Heart left ventricle (tissue), 16 donors: ENCODE results near the gene EGFL8. TPM values are rescaled to one million over a fixed set of nuclear protein-coding genes. Genes with fewer than 3 reads are reported as not detected.

Experiments
- ATAC-seq, 4 donors: fragments of 200-7000 bp; cut with Tn5 transposase; one replicate each; pipeline ENCODE4 v1.9.1; 2020 to 2022; ENCODE audit warnings: moderate library complexity in 4 of 4, mild to moderate bottlenecking in 3 of 4, moderate number of reproducible peaks in 1 of 4
- DNase-seq, 5 donors: peaks; one replicate each; pipeline ENCODE4 v3.0.0-alpha.2; 2020
- H3K27ac ChIP-seq, 12 donors: fragments of 200-600 bp; sonication (generic) in 4 of 12; one replicate each; pipeline versions ENCODE4 v1.5.0 to v1.8.0; 2016 to 2022; ENCODE audit warnings: mild to moderate bottlenecking in 2 of 12
- H3K27me3 ChIP-seq, 9 donors: fragments of 200-600 bp; sonication (generic) in 2 of 9; one replicate each; pipeline versions ENCODE4 v1.5.1 to v1.8.0; 2016 to 2022; ENCODE audit warnings: mild to moderate bottlenecking in 3 of 9
- H3K36me3 ChIP-seq, 9 donors: fragments of 200-600 bp; sonication (generic) in 2 of 9; one replicate each; pipeline versions ENCODE4 v1.5.0 to v1.8.0; 2018 to 2022; ENCODE audit warnings: mild to moderate bottlenecking in 2 of 9
- H3K4me1 ChIP-seq, 12 donors: fragments of 200-600 bp; sonication (generic) in 4 of 12; one replicate each; pipeline versions ENCODE4 v1.5.0 to v1.8.0; 2016 to 2022; ENCODE audit warnings: mild to moderate bottlenecking in 3 of 12
- H3K4me3 ChIP-seq, 12 donors: fragments of 200-600 bp; sonication (generic) in 4 of 12; one replicate each; pipeline versions ENCODE4 v1.5.0 to v1.8.0; 2017 to 2022; ENCODE audit warnings: mild to moderate bottlenecking in 9 of 12, moderate library complexity in 4 of 12
- H3K9me3 ChIP-seq, 12 donors: fragments of 200-600 bp; sonication (generic) in 4 of 12; one replicate each; pipeline versions ENCODE4 v1.5.0 to v1.8.0; 2016 to 2022; ENCODE audit warnings: mild to moderate bottlenecking in 1 of 12
- CTCF ChIP-seq, 12 donors: fragments of 200-600 bp; sonication (generic) in 4 of 12; IDR thresholded peaks; one replicate each; pipeline versions ENCODE4 v1.5.0 to v1.8.0; 2018 to 2022; ENCODE audit warnings: antibody characterized with exemption in 12 of 12, mild to moderate bottlenecking in 5 of 12
- POLR2A ChIP-seq, 2 donors: fragments of 450-650 bp; IDR thresholded peaks; one replicate each; pipeline ENCODE4 v1.6.1; 2017; ENCODE audit warnings: antibody characterized with exemption in 2 of 2, mild to moderate bottlenecking in 2 of 2, moderate library complexity in 2 of 2
- WGBS, 4 donors: extraction: QIAGEN DNeasy Blood & Tissue Kit in 2 of 4; methylation state at CpG; one replicate each; pipeline versions ENCODE4 v1.1.5 to v1.1.7; 2013 to 2018; 5-methylcytosine and 5-hydroxymethylcytosine counted together
- intact Hi-C, 10 donors: fragments of 100-400 bp; cut with DNase I; formaldehyde crosslinking; loops; one replicate each; pipeline versions ENCODE4 v1.11.1 to v1.14.2; 2022
- polyA plus RNA-seq, 2 donors: library from polyadenylated mRNA; stranded (reverse); fragments of 200-250 nt; gene quantifications; one replicate each; pipeline ENCODE4 v1.2.3, GENCODE V29; 2013
- total RNA-seq, 9 donors: library from RNA; depleted of rRNA in 2 of 9; stranded (reverse); fragments of >200 nt in 2 of 9; fragmentation: NEBNext Ultra II Directional in 3 of 9; extraction: Animal tissue kit (Norgen Biotek cat#: 25700) in 3 of 9; gene quantifications; one replicate each; pipeline versions ENCODE4 v1.1.0 to v1.2.4, GENCODE V29; 2016 to 2023
- donor health status: ischemic (EF 13 %, LVEDD 7.1; RV severe dilation, severe dysfunction).
- donor health status: healthy with polysubstance abuse.
- donor health status: DM: no; HTN: yes; CAD: no.
- donor health status: DM: no; HTN: no; CAD: no.
- donor health status: ischemic (EF 25% LVEDD 6.9; RV normal size, moderate dysfunction).
- donor health status: ischemic (EF 25% LVEDD 5.7; RV mildly dilated, moderate dysfunction).
- donor health status: healthy.
- donor health status: DM: yes; HTN: yes; CAD: no.
- donor health status: ischemic (EF 35%, LVEDD 5.7; RV mildly dilated, moderate dysfunction).
- donor health status: nonischemic (EF 11% LVEDD 7.7; RV severe dilation, severe dysfunction).
- donor health status: DM: yes; HTN: yes; CAD: no.
- donor health status: PGD.
- donor health status: ischemic (EF 29% LVEDD 5.4; RV normal size, mild dysfunction).
- donor health status: nonischemic (EF 23%, LVEDD 6.1; RV moderate dilation, normal function).

The EGFL8 gene
- total and polyA plus RNA-seq, 11 donors = 2.4 to 11.2 (median 6.1) TPM

GRCh38 chr6:32168807-32169591 lies 4.6 kb downstream of the EGFL8 start:
- 80 to 91% (median 82%) methylated on average over 11 of the region's 11 CpGs for WGBS, 4 donors
- H3K27ac ChIP-seq = no peak overlapping the region
- ATAC-seq (peak in 1 of 4 donors; percentile 11), DNase-seq (no peak)
- H3K4me3 ChIP-seq = no peak overlapping the region
- peaks cover 0 to 12% (median 0%) of the 10 kb centered on the region in 12 donors for H3K4me1 ChIP-seq
- intact Hi-C loops = loop anchor here in 1 of 10 donors (5.0 kb wide), 1 partner anchor 47 kb away; no protein-coding TSS in a partner anchor
- H3K9me3 ChIP-seq = no peaks in the 10 kb centered on the region
- peak in 1 of 12 donors; percentile 11 for TF ChIP-seq CTCF (IDR thresholded peaks at IDR 0.05)
- no peak for TF ChIP-seq POLR2A (IDR thresholded peaks at IDR 0.05)
- peaks cover 0 to 68% (median 55%) of the 10 kb centered on the region in 9 donors for H3K36me3 ChIP-seq
- H3K27me3 ChIP-seq = no peaks in the 10 kb centered on the region

DNA sequence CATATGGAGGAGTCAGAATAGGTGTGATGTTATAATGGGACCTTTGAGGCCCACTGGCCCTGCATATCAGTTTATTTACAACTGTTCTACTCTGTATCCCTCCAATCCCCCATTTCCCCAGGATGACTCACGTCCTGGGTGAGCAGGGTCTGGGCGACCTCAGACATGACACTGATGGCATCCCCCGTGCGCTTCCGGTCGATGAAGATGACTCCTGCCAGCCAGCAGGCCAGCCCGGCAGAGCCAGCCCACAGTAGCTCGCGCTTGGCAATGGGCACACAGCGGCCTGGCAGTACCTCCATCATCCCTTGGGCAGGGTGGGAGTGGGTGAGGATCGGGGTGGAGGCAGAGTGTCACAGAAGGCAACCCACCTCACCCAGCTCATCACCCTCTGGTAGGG lies 5.9 kb downstream of the EGFL8 start:
- Histone ChIP-seq H3K4me1 (peaks cover 0 to 25% (median 9%) of the 10 kb centered on the region in 12 donors), H3K27ac (no peak overlapping the region), H3K36me3 (peaks cover 0 to 60% (median 55%) of the 10 kb centered on the region in 9 donors), H3K9me3 (no peaks in the 10 kb centered on the region), H3K27me3 (no peaks in the 10 kb centered on the region), H3K4me3 (no peak overlapping the region)
- no peak for TF ChIP-seq CTCF (IDR thresholded peaks at IDR 0.05)
- 92 to 96% (median 93%) methylated on average over 10 to 11 of the region's 11 CpGs for WGBS, 4 donors
- ATAC-seq = no peak
- intact Hi-C loops = loop anchor here in 2 of 10 donors (10.0 kb wide), 1 partner anchor 505 kb away; the partner anchor contains the start of genes C6orf47 (in 2 of the 2), CSNK2B (in 2 of the 2), GPANK1 (in 2 of the 2) and LY6G5B (in 2 of the 2)
- no peak for DNase-seq

GRCh38 chr6:32171234-32171633 lies 6.8 kb downstream of the EGFL8 start:
- ATAC-seq (no peak), DNase-seq (no peak)
- H3K9me3 ChIP-seq = no peaks in the 10 kb centered on the region
- H3K4me1 ChIP-seq = peaks cover 0 to 28% (median 12%) of the 10 kb centered on the region in 12 donors
- no peaks in the 10 kb centered on the region for H3K27me3 ChIP-seq
- TF ChIP-seq CTCF (IDR thresholded peaks at IDR 0.05) = no peak
- TF ChIP-seq POLR2A (IDR thresholded peaks at IDR 0.05) = no peak
- WGBS, 4 donors = 91 to 96% (median 94%) methylated on average over 6 of the region's 6 CpGs
- peaks cover 0 to 53% (median 49%) of the 10 kb centered on the region in 9 donors for H3K36me3 ChIP-seq
- intact Hi-C loops = loop anchor here in 2 of 10 donors (10.0 kb wide), 1 partner anchor 506 kb away; the partner anchor contains the start of genes C6orf47 (in 2 of the 2), CSNK2B (in 2 of the 2), GPANK1 (in 2 of the 2) and LY6G5B (in 2 of the 2)
- no peak overlapping the region for H3K4me3 ChIP-seq
- no peak overlapping the region for H3K27ac ChIP-seq

DNA sequence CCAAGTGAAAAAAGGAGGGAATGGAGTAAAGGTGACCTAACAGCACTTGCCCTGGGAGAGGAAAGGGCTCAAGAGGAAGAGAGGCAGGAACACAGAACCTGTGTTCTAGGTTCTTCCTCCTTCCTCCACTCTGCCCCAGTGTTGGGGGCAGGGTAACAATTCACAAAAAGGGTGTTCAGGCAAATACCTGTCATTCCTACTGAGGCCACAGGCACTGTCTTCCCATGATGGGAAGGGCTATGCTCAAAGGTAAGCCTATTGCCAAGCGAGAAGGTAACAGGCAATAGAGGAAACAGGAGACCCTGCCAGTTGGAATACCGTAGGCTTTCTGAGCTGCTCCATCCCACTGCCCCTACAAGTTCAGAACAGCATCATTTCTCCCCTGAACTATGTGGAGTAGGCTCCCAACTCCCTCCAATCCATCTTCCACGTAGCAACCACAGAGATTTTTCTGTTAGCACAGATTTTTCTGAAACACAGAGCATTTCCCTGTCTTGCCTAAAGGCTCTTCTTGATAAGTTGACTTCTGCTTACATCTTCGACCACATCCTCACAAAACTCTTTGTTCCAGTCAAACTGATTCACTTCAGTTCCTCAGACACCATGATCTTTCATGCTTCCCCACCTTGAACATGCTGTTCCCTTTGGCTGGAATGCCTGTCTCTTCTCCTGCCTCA lies 8.8 kb downstream of the EGFL8 start:
- Histone ChIP-seq H3K9me3 (no peaks in the 10 kb centered on the region), H3K4me1 (peaks cover 5 to 39% (median 22%) of the 10 kb centered on the region in 12 donors), H3K27ac (no peak overlapping the region), H3K4me3 (no peak overlapping the region), H3K36me3 (peaks cover 0 to 33% (median 31%) of the 10 kb centered on the region in 9 donors), H3K27me3 (no peaks in the 10 kb centered on the region)
- 80 to 88% (median 84%) methylated on average over 4 of the region's 4 CpGs for WGBS, 4 donors
- intact Hi-C loops = loop anchor here in 2 of 10 donors (10.0 kb wide), 1 partner anchor 508 kb away; the partner anchor contains the start of genes C6orf47 (in 2 of the 2), CSNK2B (in 2 of the 2), GPANK1 (in 2 of the 2) and LY6G5B (in 2 of the 2)
- DNase-seq (no peak), ATAC-seq (no peak)
- no peak for TF ChIP-seq POLR2A (IDR thresholded peaks at IDR 0.05)
- TF ChIP-seq CTCF (IDR thresholded peaks at IDR 0.05) = no peak
